HG03045 (cell line): ENCODE measurements around the gene GNAT3.

ENCODE experiments used
- ATAC-seq: cut with Tn5 transposase; IDR thresholded peaks from one replicate; pipeline ENCODE4 v1.9.1; 2021; ENCODE audit warnings: mild to moderate bottlenecking, moderate library complexity; ENCODE audit not compliant: unreplicated experiment

GNAT3 gene

GRCh38 chr7:80511964-80512363 lies at the start of gene GNAT3:
Gene GNAT3, minus strand, starts transcription at chr7:80512064. Its CDS starts 138 bp downstream, at chr7:80511926.
- no peak for ATAC-seq

GRCh38 chr7:80558116-80558515 lies 46.3 kb upstream of the GNAT3 start:
- no peak for ATAC-seq

GRCh38 chr7:80552031-80552694 lies 40.3 kb upstream of the GNAT3 start:
- no peak for ATAC-seq

GRCh38 chr7:80550005-80550404 lies 38.1 kb upstream of the GNAT3 start:
- no peak for ATAC-seq

- ATAC-seq = no peak
These were observed 37.1 kb upstream of the GNAT3 start for GRCh38 chr7:80548840-80549530.

GRCh38 chr7:80542398-80542797 lies 30.5 kb upstream of the GNAT3 start:
- no peak for ATAC-seq

- ATAC-seq = no peak
These were observed 29.0 kb upstream of the GNAT3 start for GRCh38 chr7:80540836-80541235.

- ATAC-seq = no peak
These were observed 25.2 kb upstream of the GNAT3 start for GRCh38 chr7:80537091-80537490.

- ATAC-seq = no peak
These were observed 24.6 kb upstream of the GNAT3 start for GRCh38 chr7:80536426-80536825.

GRCh38 chr7:80533287-80533686 lies 21.4 kb upstream of the GNAT3 start:
- ATAC-seq = no peak

GRCh38 chr7:80532153-80532552 lies 20.3 kb upstream of the GNAT3 start:
- ATAC-seq = no peak

GRCh38 chr7:80530136-80530535 lies 18.3 kb upstream of the GNAT3 start:
- no peak for ATAC-seq

GRCh38 chr7:80529362-80529761 lies 17.5 kb upstream of the GNAT3 start:
- ATAC-seq = no peak

- no peak for ATAC-seq
These were observed 16.8 kb upstream of the GNAT3 start for GRCh38 chr7:80528689-80529088.

GRCh38 chr7:80526472-80526871 lies 14.6 kb upstream of the GNAT3 start:
- ATAC-seq = no peak

- no peak for ATAC-seq
These were observed 12.8 kb upstream of the GNAT3 start for GRCh38 chr7:80524693-80525092.

- ATAC-seq = no peak
These were observed 9.9 kb upstream of the GNAT3 start for GRCh38 chr7:80521809-80522208.

- ATAC-seq = no peak
These were observed 8.3 kb upstream of the GNAT3 start for GRCh38 chr7:80520199-80520598.

GRCh38 chr7:80517282-80517747 lies 5.5 kb upstream of the GNAT3 start:
- no peak for ATAC-seq

- no peak for ATAC-seq
These were observed 3.4 kb upstream of the GNAT3 start for GRCh38 chr7:80515298-80515697.

GRCh38 chr7:80510021-80510420 lies 1.8 kb downstream of the GNAT3 start:
- ATAC-seq = no peak

- ATAC-seq = no peak
These were observed 3.4 kb downstream of the GNAT3 start for GRCh38 chr7:80508440-80508839.
